ENCODE results near the gene ZDHHC24.
"Not testable (repeated sequence)": the region's sequence is repeated elsewhere in the genome, so short reads cannot be mapped to it uniquely, and the experiment has no call there.

Gene ZDHHC24

DNA sequence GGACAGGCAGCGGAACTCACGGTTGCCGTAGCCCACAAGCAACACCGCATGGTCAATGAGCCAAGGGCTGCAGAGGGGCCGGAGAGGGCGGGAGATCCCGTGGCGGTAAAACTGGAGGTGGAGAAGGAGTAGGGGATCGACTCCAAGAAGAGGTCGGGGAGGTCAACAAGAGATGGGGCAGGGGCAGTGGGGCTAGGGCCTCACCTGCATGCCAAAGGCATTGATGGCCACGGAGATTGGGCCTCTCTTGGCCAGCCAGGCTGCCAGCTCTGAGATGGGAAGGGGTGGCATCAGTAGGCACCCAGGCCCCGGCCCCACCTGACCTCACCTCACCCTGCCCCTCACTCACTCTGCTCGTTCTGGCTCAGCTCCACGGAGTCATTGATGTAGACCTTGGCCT is 18.7 kb upstream of the ZDHHC24 start:
- no peak for FAIRE-seq

DNA sequence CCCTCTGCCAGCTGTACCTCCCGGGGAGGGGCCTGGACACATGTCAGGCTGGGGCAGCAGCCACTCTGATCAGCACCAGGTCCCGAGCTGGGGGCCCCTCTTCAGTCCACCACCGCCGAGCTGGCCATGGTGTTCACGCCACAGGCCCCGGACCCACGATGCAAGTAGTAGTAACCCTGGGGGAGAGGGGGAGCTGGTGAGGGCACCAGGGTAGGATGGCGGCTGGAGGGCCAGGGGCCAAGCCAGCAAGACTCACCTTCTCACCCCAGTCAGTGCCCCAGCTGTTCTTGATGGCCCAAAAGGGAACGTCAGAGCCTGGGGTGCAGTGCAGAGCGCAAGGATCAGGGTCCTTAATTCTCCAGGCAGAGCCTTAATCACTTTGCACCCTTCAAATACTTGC is 18.0 kb upstream of the ZDHHC24 start:
- no peak for FAIRE-seq

- FAIRE-seq: no peak
Observed at GRCh38 chr11:66562907-66563583, 17.2 kb upstream of the ZDHHC24 start.

DNA sequence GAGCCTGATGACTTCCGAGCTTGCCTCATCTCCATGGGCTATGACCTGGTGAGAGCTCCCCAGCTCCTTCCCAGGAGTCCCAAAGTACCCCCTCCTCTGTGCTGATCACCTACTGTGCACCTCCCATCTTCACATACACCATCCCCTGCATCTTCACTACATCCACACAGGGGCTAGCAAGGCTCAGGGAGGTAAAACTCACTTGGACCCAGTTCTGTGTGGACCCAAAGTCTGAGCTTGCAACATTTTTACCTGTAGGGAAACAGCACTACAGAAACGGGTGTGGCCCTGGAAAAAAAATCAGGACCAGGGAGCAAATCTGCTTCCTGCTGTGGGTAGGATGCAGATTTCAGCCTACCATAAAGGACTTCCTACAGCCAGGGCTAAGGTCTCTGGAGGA is 16.4 kb upstream of the ZDHHC24 start:
- FAIRE-seq: no peak

- no peak for FAIRE-seq
Observed at GRCh38 chr11:66561975-66562248, 16.1 kb upstream of the ZDHHC24 start.

- FAIRE-seq: no peak
Observed at GRCh38 chr11:66561178-66561974, 15.5 kb upstream of the ZDHHC24 start.

DNA sequence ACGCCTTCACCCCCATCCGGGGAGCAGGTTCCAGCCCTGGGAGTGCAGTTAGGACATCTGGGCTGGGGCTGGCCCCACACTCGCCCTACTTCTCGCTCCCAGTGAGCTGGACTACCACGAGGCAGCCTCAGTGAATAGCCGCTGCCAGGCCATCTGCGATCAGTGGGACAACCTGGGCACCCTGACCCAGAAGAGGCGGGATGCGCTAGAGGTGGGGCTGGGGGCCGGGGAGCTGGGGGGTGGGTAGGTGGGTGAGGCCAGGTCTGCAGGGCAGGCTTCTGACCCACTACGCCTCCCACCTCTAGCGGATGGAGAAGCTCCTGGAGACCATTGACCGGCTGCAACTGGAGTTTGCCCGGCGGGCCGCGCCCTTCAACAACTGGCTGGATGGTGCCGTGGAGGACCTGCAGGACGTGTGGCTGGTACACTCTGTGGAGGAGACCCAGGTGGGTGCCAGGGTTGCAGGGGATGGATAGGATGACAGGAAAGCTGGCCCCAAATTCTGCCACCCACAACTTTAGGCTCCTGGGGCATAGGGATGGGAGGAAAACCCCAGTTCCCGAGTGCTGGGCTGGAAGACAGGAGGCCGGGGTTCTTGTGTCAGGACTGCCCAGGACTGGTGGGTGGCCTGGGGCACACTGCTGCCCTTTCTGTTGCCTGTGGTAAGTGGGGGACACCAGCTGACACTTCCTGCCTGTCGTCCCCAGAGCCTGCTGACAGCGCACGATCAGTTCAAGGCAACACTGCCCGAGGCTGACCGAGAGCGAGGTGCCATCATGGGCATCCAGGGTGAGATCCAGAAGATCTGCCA is 14.2 kb upstream of the ZDHHC24 start:
- FAIRE-seq: no peak

GRCh38 chr11:66559142-66559865 is 13.5 kb upstream of the ZDHHC24 start:
- FAIRE-seq: no peak

DNA sequence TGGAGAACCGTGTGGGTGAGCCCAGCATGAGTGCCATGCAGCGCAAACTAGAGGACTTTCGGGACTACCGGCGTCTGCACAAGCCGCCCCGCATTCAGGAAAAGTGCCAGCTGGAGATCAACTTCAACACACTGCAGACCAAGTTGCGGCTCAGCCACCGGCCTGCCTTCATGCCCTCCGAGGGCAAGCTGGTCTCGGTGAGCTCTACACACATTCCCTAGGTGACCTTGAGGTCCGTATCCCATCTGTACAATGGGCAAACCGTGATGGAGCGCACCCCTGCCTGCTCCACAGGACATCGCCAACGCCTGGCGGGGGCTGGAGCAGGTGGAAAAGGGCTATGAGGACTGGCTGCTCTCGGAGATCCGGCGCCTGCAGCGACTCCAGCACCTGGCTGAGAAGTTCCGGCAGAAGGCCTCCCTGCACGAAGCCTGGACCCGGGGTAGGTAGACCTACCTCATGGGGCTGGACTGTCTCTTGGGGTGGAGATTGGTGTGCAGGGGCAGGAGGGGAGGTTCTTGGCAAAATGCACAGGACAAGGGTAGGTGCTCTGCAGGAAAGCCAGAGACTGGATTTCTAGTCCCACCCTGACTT is 12.0 kb upstream of the ZDHHC24 start:
- no peak for FAIRE-seq

DNA sequence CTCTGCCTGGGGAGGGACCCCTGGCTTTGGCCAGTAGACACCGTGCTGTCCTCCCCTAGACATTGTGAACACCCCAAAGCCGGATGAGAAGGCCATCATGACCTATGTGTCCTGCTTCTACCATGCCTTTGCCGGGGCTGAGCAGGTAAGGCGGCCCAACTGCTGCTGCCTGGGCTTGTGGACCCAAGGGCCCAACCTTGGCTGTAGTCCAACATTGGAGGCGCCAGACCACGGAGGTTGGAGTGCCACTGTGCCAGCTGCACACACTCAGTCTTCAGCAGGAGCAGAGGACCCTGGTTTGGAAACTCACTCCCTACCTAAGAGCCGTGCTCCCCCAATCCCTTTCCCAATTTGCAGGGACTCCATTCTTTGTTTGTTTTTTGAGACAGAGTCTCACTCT is 10.2 kb upstream of the ZDHHC24 start:
- FAIRE-seq: no peak

GRCh38 chr11:66555416-66555815 is 9.6 kb upstream of the ZDHHC24 start:
- no peak for FAIRE-seq

GRCh38 chr11:66554602-66555001 is 8.8 kb upstream of the ZDHHC24 start:
- FAIRE-seq: no peak

GRCh38 chr11:66550887-66551286 is 5.0 kb upstream of the ZDHHC24 start:
- no peak for FAIRE-seq

DNA sequence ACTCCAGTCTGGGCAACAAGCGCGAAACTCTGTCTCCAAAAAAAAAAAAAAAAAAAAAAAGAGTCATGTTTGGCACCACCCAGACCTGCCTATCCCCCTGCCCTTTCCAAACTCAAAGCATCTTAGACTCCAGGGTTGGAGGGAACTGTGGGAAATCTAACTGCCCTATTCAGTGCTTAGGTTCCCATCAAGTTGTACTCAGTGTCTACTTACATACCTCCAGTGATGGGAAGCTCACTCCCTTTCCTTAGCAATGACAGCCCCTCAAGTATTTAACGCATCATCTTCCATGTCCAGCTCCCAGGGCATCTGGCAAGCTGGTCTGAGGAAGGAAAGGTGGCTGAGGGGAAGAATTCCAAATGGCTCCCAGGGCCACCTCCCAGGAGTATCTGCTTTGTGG is 3.8 kb upstream of the ZDHHC24 start:
- no peak for FAIRE-seq

DNA sequence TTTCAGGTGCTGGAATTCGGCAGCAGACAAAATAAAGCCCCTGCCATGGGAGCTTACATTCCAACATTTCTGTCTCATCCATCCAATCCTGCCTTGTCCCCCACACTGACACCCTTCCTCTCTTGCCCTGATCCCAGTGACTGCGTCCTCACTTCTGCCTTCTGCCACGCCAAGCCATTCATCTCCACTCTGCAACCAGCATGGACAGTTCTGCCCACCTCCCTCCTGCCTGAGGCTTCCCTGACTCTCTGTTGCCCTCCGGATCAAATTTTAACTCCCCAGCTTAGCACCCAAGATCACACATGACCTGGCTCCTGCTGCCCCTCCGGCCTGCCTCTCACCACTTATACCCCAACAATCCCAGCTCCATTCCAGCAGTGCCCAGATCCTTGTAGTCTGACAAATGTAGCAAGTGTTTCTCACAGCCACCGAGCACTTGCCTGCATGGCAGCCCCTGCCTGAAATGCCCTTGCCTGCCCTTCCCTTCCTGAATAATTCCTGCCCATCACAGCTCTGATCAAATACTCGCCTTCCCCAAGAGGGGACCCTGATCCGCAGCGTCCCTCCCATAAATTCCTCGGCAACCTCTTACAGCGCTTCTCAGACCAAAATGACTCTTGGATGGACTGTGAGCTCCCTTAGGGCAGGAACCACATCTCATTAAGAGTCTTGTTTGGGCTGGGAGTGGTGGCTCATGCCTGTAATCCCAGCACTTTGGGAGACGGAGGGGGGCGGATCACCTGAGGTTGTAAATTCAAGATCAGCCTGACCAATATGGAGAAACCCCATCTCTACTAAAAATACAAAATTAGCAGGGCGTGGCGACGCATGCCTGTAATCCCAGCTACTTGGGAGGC is 3.2 kb upstream of the ZDHHC24 start:
- FAIRE-seq: no peak

- no peak for FAIRE-seq
Observed at GRCh38 chr11:66548041-66548440, 2.2 kb upstream of the ZDHHC24 start.

- FAIRE-seq: no peak
Observed at GRCh38 chr11:66547662-66548009, 1.8 kb upstream of the ZDHHC24 start.

GRCh38 chr11:66546966-66547661 is 1.3 kb upstream of the ZDHHC24 start:
- no peak for FAIRE-seq

DNA sequence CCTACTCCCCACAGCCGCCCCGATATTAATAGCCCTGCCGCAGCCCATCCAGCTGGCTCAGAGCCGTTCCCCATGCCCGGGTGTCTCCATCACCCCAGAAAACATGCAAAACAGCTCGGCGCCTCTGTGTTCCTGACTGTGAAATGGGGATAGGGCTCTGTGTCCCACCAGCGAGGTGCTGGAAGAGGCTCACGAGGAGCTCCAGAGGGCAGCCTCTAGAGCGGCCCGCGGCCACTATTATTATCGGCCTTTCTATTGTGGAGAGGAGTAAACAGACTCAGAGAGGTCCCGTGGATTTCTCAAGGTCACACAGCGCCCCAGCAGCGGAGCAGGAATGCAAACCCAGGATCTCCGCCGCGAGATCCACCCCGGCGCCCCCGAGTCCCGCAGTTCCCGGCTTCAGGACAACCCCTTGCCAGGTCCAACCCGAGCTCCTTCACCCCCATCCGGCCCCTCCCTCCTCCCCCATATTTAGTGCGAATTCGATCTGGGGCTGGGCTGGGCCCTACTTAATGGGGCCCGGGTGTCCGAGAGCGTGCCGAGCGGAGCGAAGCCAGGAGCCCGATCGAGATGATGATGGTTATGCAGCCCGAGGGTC is 619 bp upstream of the ZDHHC24 start, which contains the start of gene ACTN3:
Gene ACTN3, plus strand, starts transcription at position 536 of the 598 bp plus-strand sequence. Its CDS starts 35 bp downstream, at position 571.
- no peak for FAIRE-seq

DNA sequence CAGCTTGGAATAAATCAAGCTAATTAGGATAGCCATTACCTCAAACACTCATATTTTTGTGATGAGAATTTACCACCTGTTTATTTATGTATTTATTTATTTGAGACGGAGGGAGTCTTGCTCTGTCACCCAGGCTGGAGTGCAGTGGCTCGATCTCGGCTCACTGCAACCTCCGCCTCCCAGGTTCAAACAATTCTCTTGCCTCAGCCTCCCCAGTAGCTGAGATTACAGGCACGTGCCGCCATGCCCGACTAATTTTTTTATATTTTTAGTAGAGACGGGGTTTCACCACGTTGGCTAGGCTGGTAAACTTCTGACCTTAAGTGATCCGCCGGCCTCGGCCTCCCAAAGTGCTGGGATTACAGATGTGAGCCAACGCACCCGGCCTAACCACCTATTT is 896 bp downstream of the ZDHHC24 start:
- FAIRE-seq: not testable (repeated sequence)

Measured in islet of Langerhans (tissue), 1 donor.